ENCODE data around the gene CDC14A.

The CDC14A gene

GRCh38 chr1:100494393-100495084, 142.2 kb downstream of the CDC14A start:
- DNase-seq (ENCODE audit: low read depth in 2 of 2): no peak

- no peak for DNase-seq (ENCODE audit: low read depth in 2 of 2)
These were observed 144.6 kb downstream of the CDC14A start for GRCh38 chr1:100496896-100497295.

- DNase-seq (ENCODE audit: low read depth in 2 of 2): no peak
These were observed 145.5 kb downstream of the CDC14A start for GRCh38 chr1:100497796-100498195.

- no peak for DNase-seq (ENCODE audit: low read depth in 2 of 2)
These were observed 147.0 kb downstream of the CDC14A start for GRCh38 chr1:100499194-100499811.

- DNase-seq (ENCODE audit: low read depth in 2 of 2): no peak
These were observed 149.9 kb downstream of the CDC14A start for GRCh38 chr1:100502052-100502792.

GRCh38 chr1:100506217-100506616, 153.9 kb downstream of the CDC14A start:
- DNase-seq (ENCODE audit: low read depth in 2 of 2): no peak

- DNase-seq (ENCODE audit: low read depth in 2 of 2): no peak
These were observed 158.1 kb downstream of the CDC14A start for GRCh38 chr1:100510451-100510850.

- no peak for DNase-seq (ENCODE audit: low read depth in 2 of 2)
These were observed 158.8 kb downstream of the CDC14A start for GRCh38 chr1:100511058-100511457.

- no peak for DNase-seq (ENCODE audit: low read depth in 2 of 2)
These were observed 159.5 kb downstream of the CDC14A start for GRCh38 chr1:100511773-100512172.

- DNase-seq (ENCODE audit: low read depth in 2 of 2): no peak
These were observed 160.6 kb downstream of the CDC14A start for GRCh38 chr1:100512803-100513352.

- DNase-seq (ENCODE audit: low read depth in 2 of 2): no peak
These were observed 164.6 kb downstream of the CDC14A start for GRCh38 chr1:100516857-100517256.

- DNase-seq (ENCODE audit: low read depth in 2 of 2): no peak
These were observed 165.2 kb downstream of the CDC14A start for GRCh38 chr1:100517515-100517914.

GRCh38 chr1:100518023-100518422, 165.7 kb downstream of the CDC14A start:
- no peak for DNase-seq (ENCODE audit: low read depth in 2 of 2)

- no peak for DNase-seq (ENCODE audit: low read depth in 2 of 2)
These were observed 170.8 kb downstream of the CDC14A start for GRCh38 chr1:100523038-100523652.

- no peak for DNase-seq (ENCODE audit: low read depth in 2 of 2)
These were observed 172.0 kb downstream of the CDC14A start for GRCh38 chr1:100524355-100524754.

GRCh38 chr1:100526894-100527293, 174.6 kb downstream of the CDC14A start:
- no peak for DNase-seq (ENCODE audit: low read depth in 2 of 2)

- no peak for DNase-seq (ENCODE audit: low read depth in 2 of 2)
These were observed 176.6 kb downstream of the CDC14A start for GRCh38 chr1:100528871-100529270.

- DNase-seq (ENCODE audit: low read depth in 2 of 2): no peak
These were observed 177.8 kb downstream of the CDC14A start for GRCh38 chr1:100530141-100530540.

GRCh38 chr1:100530880-100531487, 178.7 kb downstream of the CDC14A start:
- no peak for DNase-seq (ENCODE audit: low read depth in 2 of 2)

GRCh38 chr1:100532645-100533044, 180.3 kb downstream of the CDC14A start:
- no peak for DNase-seq (ENCODE audit: low read depth in 2 of 2)

- no peak for DNase-seq (ENCODE audit: low read depth in 2 of 2)
These were observed 183.0 kb downstream of the CDC14A start for GRCh38 chr1:100535264-100535663.

- no peak for DNase-seq (ENCODE audit: low read depth in 2 of 2)
These were observed 183.7 kb downstream of the CDC14A start for GRCh38 chr1:100536031-100536430.
